ENCODE measurements around the gene BACE2. TPM values are rescaled to one million over a fixed set of nuclear protein-coding genes. Genes with fewer than 3 reads are reported as not detected.

Gene BACE2
- polyA plus RNA-seq, 2 of the 4 experiments (the other 2 are of a cell fraction) = 15.2 to 26.0 TPM

GRCh38 chr21:41161428-41161827 is 6.5 kb upstream of the BACE2 start:
- CTCF ChIA-PET = no interaction called here
- DNase-seq (ENCODE audit: low read depth in 1 of 2, low spot score in 1 of 2) = no peak
- whole genome bisulfite sequencing (ENCODE audit: missing lambda C conversion rate) = 29% methylated on average over 3 of the region's 3 CpGs

DNA sequence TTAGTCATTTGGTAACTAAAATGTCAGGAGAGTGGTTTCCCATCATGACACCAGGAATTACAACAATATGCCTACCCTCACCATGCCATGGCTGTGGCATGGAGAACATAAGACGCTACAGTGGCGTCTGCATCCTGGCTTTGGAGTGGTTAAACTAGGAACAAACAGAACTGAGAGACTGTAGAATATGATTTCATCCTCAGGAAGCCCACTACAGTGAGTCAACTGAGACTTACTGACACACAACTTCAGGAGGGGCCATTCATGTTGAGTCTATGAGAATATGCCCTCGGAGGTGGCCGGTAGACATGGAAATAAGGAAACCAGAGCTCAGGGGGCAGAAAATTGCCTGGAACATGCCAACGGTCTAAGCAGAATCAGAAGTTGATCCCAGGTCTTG is 5.9 kb upstream of the BACE2 start:
- Histone ChIP-seq H3K27ac (no peak overlapping the region), H3K4me1 (peaks cover 13% of the 10 kb centered on the region; the same call in 2 of the 3 replicates), H3K4me3 (no peak overlapping the region), H3K4me2 (no peak overlapping the region), H3K9me3 (peaks cover 6% of the 10 kb centered on the region; the same call in 2 of the 3 replicates)
- 45% methylated on average over 5 of the region's 5 CpGs for WGBS (ENCODE audit: missing lambda C conversion rate)
- DNase-seq (ENCODE audit: low read depth in 1 of 2, low spot score in 1 of 2) (no peak), ATAC-seq (no peak), FAIRE-seq (no peak)
- TF ChIP-seq NPAS2 (CRISPR knock-in tag; IDR thresholded peaks at IDR 0.05; ENCODE audit: borderline replicate concordance) = no peak
- TF ChIP-seq TP53 (CRISPR knock-in tag; IDR thresholded peaks at IDR 0.05) = no peak
- no peak for TF ChIP-seq HEYL (CRISPR knock-in tag; IDR thresholded peaks at IDR 0.05)
- no peak for TF ChIP-seq JUNB (IDR thresholded peaks at IDR 0.05)
- TF ChIP-seq, protein P1, sequence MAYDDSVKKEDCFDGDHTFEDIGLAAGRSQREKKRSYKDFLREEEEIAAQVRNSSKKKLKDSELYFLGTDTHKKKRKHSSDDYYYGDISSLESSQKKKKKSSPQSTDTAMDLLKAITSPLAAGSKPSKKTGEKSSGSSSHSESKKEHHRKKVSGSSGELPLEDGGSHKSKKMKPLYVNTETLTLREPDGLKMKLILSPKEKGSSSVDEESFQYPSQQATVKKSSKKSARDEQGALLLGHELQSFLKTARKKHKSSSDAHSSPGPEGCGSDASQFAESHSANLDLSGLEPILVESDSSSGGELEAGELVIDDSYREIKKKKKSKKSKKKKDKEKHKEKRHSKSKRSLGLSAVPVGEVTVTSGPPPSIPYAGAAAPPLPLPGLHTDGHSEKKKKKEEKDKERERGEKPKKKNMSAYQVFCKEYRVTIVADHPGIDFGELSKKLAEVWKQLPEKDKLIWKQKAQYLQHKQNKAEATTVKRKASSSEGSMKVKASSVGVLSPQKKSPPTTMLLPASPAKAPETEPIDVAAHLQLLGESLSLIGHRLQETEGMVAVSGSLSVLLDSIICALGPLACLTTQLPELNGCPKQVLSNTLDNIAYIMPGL (CRISPR knock-in tag; IDR thresholded peaks at IDR 0.05; ENCODE audit: borderline replicate concordance) = no peak
- no peak for TF ChIP-seq HOXB5 (CRISPR knock-in tag; IDR thresholded peaks at IDR 0.05)
- TF ChIP-seq MAFK (IDR thresholded peaks at IDR 0.05; ENCODE audit: partially characterized antibody) = no peak
- no peak for TF ChIP-seq CBX8 (IDR thresholded peaks at IDR 0.05)
- no peak for TF ChIP-seq CBX2 (IDR thresholded peaks at IDR 0.05; ENCODE audit: borderline replicate concordance, low read depth)
- no peak for TF ChIP-seq E2F6 (IDR thresholded peaks at IDR 0.05; ENCODE audit: borderline replicate concordance, low read depth)
- CTCF ChIA-PET = interaction anchor here (1.0 kb wide), 1 partner anchor 28 kb away, joined by 3 read pairs; no protein-coding TSS in a partner anchor
- POLR2A ChIA-PET = no interaction called here

More at GRCh38 chr21:41161428-41161827, 6.5 kb upstream of the BACE2 start:
- Histone ChIP-seq H3K4me3 (no peak overlapping the region), H3K9me3 (peaks cover 6% of the 10 kb centered on the region; the same call in 2 of the 3 replicates), H3K4me2 (no peak overlapping the region), H3K4me1 (peaks cover 8% of the 10 kb centered on the region; the same call in 2 of the 3 replicates), H3K27ac (no peak overlapping the region)
- TF ChIP-seq SMC3 (IDR thresholded peaks at IDR 0.05) = no peak
- no peak for TF ChIP-seq HDAC2 (IDR thresholded peaks at IDR 0.05)
- no peak for TF ChIP-seq NFE2L2 (conservative IDR thresholded peaks at IDR 0.05; ENCODE audit: low read length)
- TF ChIP-seq, protein P2, sequence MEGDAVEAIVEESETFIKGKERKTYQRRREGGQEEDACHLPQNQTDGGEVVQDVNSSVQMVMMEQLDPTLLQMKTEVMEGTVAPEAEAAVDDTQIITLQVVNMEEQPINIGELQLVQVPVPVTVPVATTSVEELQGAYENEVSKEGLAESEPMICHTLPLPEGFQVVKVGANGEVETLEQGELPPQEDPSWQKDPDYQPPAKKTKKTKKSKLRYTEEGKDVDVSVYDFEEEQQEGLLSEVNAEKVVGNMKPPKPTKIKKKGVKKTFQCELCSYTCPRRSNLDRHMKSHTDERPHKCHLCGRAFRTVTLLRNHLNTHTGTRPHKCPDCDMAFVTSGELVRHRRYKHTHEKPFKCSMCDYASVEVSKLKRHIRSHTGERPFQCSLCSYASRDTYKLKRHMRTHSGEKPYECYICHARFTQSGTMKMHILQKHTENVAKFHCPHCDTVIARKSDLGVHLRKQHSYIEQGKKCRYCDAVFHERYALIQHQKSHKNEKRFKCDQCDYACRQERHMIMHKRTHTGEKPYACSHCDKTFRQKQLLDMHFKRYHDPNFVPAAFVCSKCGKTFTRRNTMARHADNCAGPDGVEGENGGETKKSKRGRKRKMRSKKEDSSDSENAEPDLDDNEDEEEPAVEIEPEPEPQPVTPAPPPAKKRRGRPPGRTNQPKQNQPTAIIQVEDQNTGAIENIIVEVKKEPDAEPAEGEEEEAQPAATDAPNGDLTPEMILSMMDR (IDR thresholded peaks at IDR 0.05) = no peak
- TF ChIP-seq, protein P3, sequence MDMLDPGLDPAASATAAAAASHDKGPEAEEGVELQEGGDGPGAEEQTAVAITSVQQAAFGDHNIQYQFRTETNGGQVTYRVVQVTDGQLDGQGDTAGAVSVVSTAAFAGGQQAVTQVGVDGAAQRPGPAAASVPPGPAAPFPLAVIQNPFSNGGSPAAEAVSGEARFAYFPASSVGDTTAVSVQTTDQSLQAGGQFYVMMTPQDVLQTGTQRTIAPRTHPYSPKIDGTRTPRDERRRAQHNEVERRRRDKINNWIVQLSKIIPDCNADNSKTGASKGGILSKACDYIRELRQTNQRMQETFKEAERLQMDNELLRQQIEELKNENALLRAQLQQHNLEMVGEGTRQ (IDR thresholded peaks at IDR 0.05) = no peak
- no peak for TF ChIP-seq GATA3 (IDR thresholded peaks at IDR 0.05; ENCODE audit: borderline replicate concordance)
- TF ChIP-seq FOSL2 (IDR thresholded peaks at IDR 0.05) = no peak
- TF ChIP-seq FOSL2 (CRISPR knock-in tag; IDR thresholded peaks at IDR 0.05) = no peak
- no peak for TF ChIP-seq POLR2AphosphoS2 (conservative IDR thresholded peaks at IDR 0.05; ENCODE audit: low read length)
- TF ChIP-seq REST (IDR thresholded peaks at IDR 0.05) = no peak
- TF ChIP-seq JUNB (IDR thresholded peaks at IDR 0.05) = no peak
- no peak for TF ChIP-seq E2F6 (IDR thresholded peaks at IDR 0.05; ENCODE audit: borderline replicate concordance, low read depth)
- no peak for TF ChIP-seq EP300 (IDR thresholded peaks at IDR 0.05)
- POLR2A ChIA-PET = no interaction called here
- FAIRE-seq (no peak), ATAC-seq (no peak)
